Measurements from ENCODE around the gene HOXA3. TPM values are rescaled to one million over a fixed set of nuclear protein-coding genes. Genes with fewer than 3 reads are reported as not detected.

The HOXA3 gene
- polyA plus RNA-seq, 1 of the 3 experiments (the other 2 are of a cell fraction), result 0.15 TPM

- no peak overlapping the region for H3K27ac ChIP-seq (ENCODE audit: low read depth in 2 of 2, low read length in 1 of 2)
- no peaks in the 10 kb centered on the region for H3K9me2 ChIP-seq
- POLR2A ChIA-PET, result no interaction called here
- no peaks in the 10 kb centered on the region for H3K36me3 ChIP-seq (replicated peaks in 1 of 2; ENCODE audit: control insufficient read depth in 1 of 2, insufficient read depth in 2 of 2, low read length in 1 of 2)
- no peak overlapping the region for H3K4me2 ChIP-seq
- H4K20me1 ChIP-seq (ENCODE audit: insufficient read depth), result peaks cover 13% of the 10 kb centered on the region
- H3K27me3 ChIP-seq (ENCODE audit: insufficient read depth), result peaks cover 100% of the 10 kb centered on the region
- no peak overlapping the region for H3K9ac ChIP-seq
- no peaks in the 10 kb centered on the region for H3K9me3 ChIP-seq
- H3K4me1 ChIP-seq (ENCODE audit: control insufficient read depth in 1 of 2, insufficient read depth in 2 of 2, low read depth in 1 of 2, low read length in 1 of 2), result peaks cover 0 to 2% of the 10 kb centered on the region in 2 experiments; a peak in 1 of 4 replicates
- no peak overlapping the region for H3K4me3 ChIP-seq (ENCODE audit: low read depth in 2 of 2, low read length in 1 of 2)
- TF ChIP-seq RFX5 (IDR thresholded peaks at IDR 0.05; ENCODE audit: low read length), result no peak
- no peak for TF ChIP-seq CTCF (IDR thresholded peaks at IDR 0.05)
- no peak for TF ChIP-seq RAD21 (IDR thresholded peaks at IDR 0.05; ENCODE audit: low read length)
- TF ChIP-seq CHD2 (IDR thresholded peaks at IDR 0.05; ENCODE audit: low read length, partially characterized antibody), result no peak
- no peak for TF ChIP-seq TEAD4 (IDR thresholded peaks at IDR 0.05; ENCODE audit: borderline replicate concordance, insufficient read depth)
- no peak for TF ChIP-seq JUND (IDR thresholded peaks at IDR 0.05)
- TF ChIP-seq TAF1 (IDR thresholded peaks at IDR 0.05; ENCODE audit: borderline replicate concordance, low read depth, low read length), result no peak
- TF ChIP-seq GATA2 (CRISPR knock-in tag; IDR thresholded peaks at IDR 0.05), result no peak
- TF ChIP-seq RXRA (IDR thresholded peaks at IDR 0.05; ENCODE audit: borderline replicate concordance, low read depth), result no peak
- no peak for TF ChIP-seq ZBTB33 (IDR thresholded peaks at IDR 0.05; ENCODE audit: borderline replicate concordance, low read depth)
- no peak for TF ChIP-seq FOXJ3 (CRISPR knock-in tag; IDR thresholded peaks at IDR 0.05)
- no peak for TF ChIP-seq MAX (IDR thresholded peaks at IDR 0.05; ENCODE audit: low read depth)
- TF ChIP-seq EP300 (IDR thresholded peaks at IDR 0.05; ENCODE audit: borderline replicate concordance in 1 of 2, low read depth in 1 of 2, low read length in 1 of 2), result no peak
- TF ChIP-seq PBX3 (IDR thresholded peaks at IDR 0.05), result no peak
- no peak for TF ChIP-seq YY1 (IDR thresholded peaks at IDR 0.05; ENCODE audit: low read depth)
- no peak for TF ChIP-seq FOSL2 (IDR thresholded peaks at IDR 0.05; ENCODE audit: borderline replicate concordance, low read depth)
- TF ChIP-seq FOXM1 (IDR thresholded peaks at IDR 0.05; ENCODE audit: low read depth), result no peak
- no peak for TF ChIP-seq REST (IDR thresholded peaks at IDR 0.05; ENCODE audit: low read depth, low read length)
- no peak for TF ChIP-seq USF2 (IDR thresholded peaks at IDR 0.05; ENCODE audit: borderline replicate concordance, low read depth, low read length)
- H3F3A ChIP-seq (replicated peaks; ENCODE audit: insufficient read depth), result peaks cover 9% of the 10 kb centered on the region
- no peaks in the 10 kb centered on the region for H3K79me2 ChIP-seq (ENCODE audit: insufficient read depth)
- no peak for DNase-seq
- 12% methylated on average over 10 of the region's 10 CpGs for WGBS (ENCODE audit: low lambda C conversion rate)
- no peak overlapping the region for H2AFZ ChIP-seq (ENCODE audit: low read depth)
- CTCF ChIA-PET, result interaction anchor here (0.6 to 12.3 kb wide), 9 partner anchors 2 to 505 kb away, joined by 3 to 205 read pairs (median 4); partner anchors contain the start of genes HOXA10, HOXA5 and HOXA9
These were observed 20.0 kb upstream of the HOXA3 start for GRCh38 chr7:27172315-27172774.
